CD4-positive, alpha-beta T cell (primary cell): ENCODE data around the gene XRCC4. TPM values are rescaled to one million over a fixed set of nuclear protein-coding genes. Genes with fewer than 3 reads are reported as not detected.

Source experiments
- ATAC-seq: fragments of 200-7000 bp; cut with Tn5 transposase; one replicate; pipeline ENCODE4 v1.10.0; 2022; ENCODE audit warnings: mild to moderate bottlenecking; ENCODE audit not compliant: poor library complexity
- CTCF ChIA-PET: fragments of 350-600 bp; sonication (Branson Sonifier 250); formaldehyde crosslinking; loops from one replicate; lab custom pipeline; 2021; ENCODE audit warnings: antibody characterized with exemption, inconsistent platforms; lab: Charles Lee
- POLR2A ChIA-PET: fragments of 350-600 bp; sonication (Branson Sonifier 250); formaldehyde crosslinking; loops from one replicate; lab custom pipeline; 2021; ENCODE audit warnings: antibody characterized with exemption, inconsistent platforms; lab: Charles Lee
- DNase-seq, 14 experiments: peaks; one replicate each; pipeline ENCODE4 v3.0.0-alpha.2; 2013 to 2020; ENCODE audit warnings: mixed read lengths in 2 of 14
- H3K27ac ChIP-seq, 2 donors: one replicate each; pipeline versions ENCODE4 v1.5.1 to v1.7.0; 2013; ENCODE audit warnings: low read length in 2 of 2, low read depth in 1 of 2, mild to moderate bottlenecking in 1 of 2
- H3K27me3 ChIP-seq, 2 experiments: 1 replicate in 1 of 2; 2 replicates in 1 of 2; pipeline versions ENCODE4 v1.6.1 to v1.7.0; 2013; ENCODE audit warnings: low read length in 2 of 2, control low read depth in 1 of 2, mild to moderate bottlenecking in 1 of 2, moderate library complexity in 1 of 2; ENCODE audit not compliant: insufficient read depth in 2 of 2, control insufficient read depth in 1 of 2
- H3K36me3 ChIP-seq: one replicate; pipeline ENCODE4 v1.6.1; 2013; ENCODE audit warnings: low read length, control low read depth; ENCODE audit not compliant: insufficient read depth
- H3K4me1 ChIP-seq: one replicate; pipeline ENCODE4 v1.6.1; 2013; ENCODE audit warnings: low read length, control low read depth; ENCODE audit not compliant: insufficient read depth
- H3K4me3 ChIP-seq: one replicate; pipeline ENCODE4 v1.5.1; 2013; ENCODE audit warnings: mild to moderate bottlenecking, low read length, moderate library complexity
- H3K9me3 ChIP-seq, 2 experiments: 1 replicate in 1 of 2; 2 replicates in 1 of 2; pipeline versions ENCODE4 v1.6.1 to v1.7.0; 2013; ENCODE audit warnings: low read length in 2 of 2, mild to moderate bottlenecking in 2 of 2, control low read depth in 1 of 2, moderate library complexity in 1 of 2; ENCODE audit not compliant: control insufficient read depth in 1 of 2, insufficient read depth in 1 of 2
- H3K27ac Mint-ChIP-seq: one replicate; pipeline ENCODE4 v1.8.0; 2020; ENCODE audit warnings: mixed read lengths
- H3K27me3 Mint-ChIP-seq: one replicate; pipeline ENCODE4 v1.8.0; 2021; ENCODE audit warnings: mixed read lengths
- H3K36me3 Mint-ChIP-seq: one replicate; pipeline ENCODE4 v1.8.0; 2021; ENCODE audit warnings: low read depth, mixed read lengths
- H3K4me1 Mint-ChIP-seq: one replicate; pipeline ENCODE4 v1.8.0; 2021; ENCODE audit warnings: low read depth, mixed read lengths
- H3K4me3 Mint-ChIP-seq: one replicate; pipeline ENCODE4 v1.8.0; 2020; ENCODE audit warnings: mild to moderate bottlenecking, mixed read lengths
- H3K9me3 Mint-ChIP-seq: one replicate; pipeline ENCODE4 v1.8.0; 2020; ENCODE audit warnings: mixed read lengths
- intact Hi-C, 2 experiments: fragments of 100-400 bp; cut with DNase I in 1 of 2; cut with micrococcal nuclease in 1 of 2; formaldehyde crosslinking; loops; one replicate each; pipeline versions ENCODE4 v1.15.1 to v1.9.0; 2023 to 2025; cut with DNase I, micrococcal nuclease
- total RNA-seq, 174 experiments: library from RNA in 2 of 174; stranded (reverse) in 2 of 174; gene quantifications; one replicate each; pipeline ENCODE4 v1.2.3 and lab custom pipeline; 2021 to 2026
- TF ChIP-seq, protein P1 (sequence below): fragments of 200-600 bp; IDR thresholded peaks from one replicate; pipeline ENCODE4 v1.8.0; 2022; ENCODE audit warnings: antibody characterized with exemption, mild to moderate bottlenecking

The XRCC4 gene
- total RNA-seq, 2 experiments from 2014 or later, result 1.8 TPM

DNA sequence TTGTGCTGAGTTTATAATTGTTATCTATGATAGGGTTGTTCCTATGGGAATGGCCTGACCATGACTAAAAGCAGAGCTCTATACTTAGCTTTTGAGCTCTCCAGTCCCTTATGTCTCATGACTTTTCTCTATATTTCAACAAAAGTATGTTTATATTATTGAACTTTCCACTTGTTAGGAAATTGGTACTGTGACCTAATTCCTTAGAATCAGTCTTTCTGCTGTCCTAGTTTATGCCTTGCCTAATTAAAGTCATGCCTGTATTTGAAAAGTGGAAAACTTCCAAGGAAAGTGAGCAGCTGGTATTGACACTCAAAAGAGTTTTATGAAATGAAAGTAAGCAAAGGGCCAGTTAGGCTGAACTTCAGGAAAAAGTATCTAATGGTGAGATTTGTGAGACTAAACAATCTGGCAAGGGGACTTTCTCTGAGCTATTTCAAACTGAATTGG is 68.6 kb downstream of the XRCC4 start:
- H3K27me3 Mint-ChIP-seq, result no peaks in the 10 kb centered on the region
- Histone ChIP-seq H3K4me1 (no peaks in the 10 kb centered on the region), H3K27me3 (no peaks in the 10 kb centered on the region), H3K9me3 (no peaks in the 10 kb centered on the region), H3K36me3 (no peaks in the 10 kb centered on the region), H3K27ac (no peak overlapping the region), H3K4me3 (no peak overlapping the region)
- H3K9me3 Mint-ChIP-seq, result no peaks in the 10 kb centered on the region
- ATAC-seq (no peak), DNase-seq (no peak)
- ChIA-PET POLR2A (no interaction called here), CTCF (no interaction called here)
- peaks cover 4% of the 10 kb centered on the region for H3K4me1 Mint-ChIP-seq
- H3K4me3 Mint-ChIP-seq, result no peak overlapping the region
- intact Hi-C loops, result no loop called here
- H3K36me3 Mint-ChIP-seq, result no peaks in the 10 kb centered on the region
- no peak overlapping the region for H3K27ac Mint-ChIP-seq
- TF ChIP-seq, protein P1, sequence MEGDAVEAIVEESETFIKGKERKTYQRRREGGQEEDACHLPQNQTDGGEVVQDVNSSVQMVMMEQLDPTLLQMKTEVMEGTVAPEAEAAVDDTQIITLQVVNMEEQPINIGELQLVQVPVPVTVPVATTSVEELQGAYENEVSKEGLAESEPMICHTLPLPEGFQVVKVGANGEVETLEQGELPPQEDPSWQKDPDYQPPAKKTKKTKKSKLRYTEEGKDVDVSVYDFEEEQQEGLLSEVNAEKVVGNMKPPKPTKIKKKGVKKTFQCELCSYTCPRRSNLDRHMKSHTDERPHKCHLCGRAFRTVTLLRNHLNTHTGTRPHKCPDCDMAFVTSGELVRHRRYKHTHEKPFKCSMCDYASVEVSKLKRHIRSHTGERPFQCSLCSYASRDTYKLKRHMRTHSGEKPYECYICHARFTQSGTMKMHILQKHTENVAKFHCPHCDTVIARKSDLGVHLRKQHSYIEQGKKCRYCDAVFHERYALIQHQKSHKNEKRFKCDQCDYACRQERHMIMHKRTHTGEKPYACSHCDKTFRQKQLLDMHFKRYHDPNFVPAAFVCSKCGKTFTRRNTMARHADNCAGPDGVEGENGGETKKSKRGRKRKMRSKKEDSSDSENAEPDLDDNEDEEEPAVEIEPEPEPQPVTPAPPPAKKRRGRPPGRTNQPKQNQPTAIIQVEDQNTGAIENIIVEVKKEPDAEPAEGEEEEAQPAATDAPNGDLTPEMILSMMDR, result no peak

DNA sequence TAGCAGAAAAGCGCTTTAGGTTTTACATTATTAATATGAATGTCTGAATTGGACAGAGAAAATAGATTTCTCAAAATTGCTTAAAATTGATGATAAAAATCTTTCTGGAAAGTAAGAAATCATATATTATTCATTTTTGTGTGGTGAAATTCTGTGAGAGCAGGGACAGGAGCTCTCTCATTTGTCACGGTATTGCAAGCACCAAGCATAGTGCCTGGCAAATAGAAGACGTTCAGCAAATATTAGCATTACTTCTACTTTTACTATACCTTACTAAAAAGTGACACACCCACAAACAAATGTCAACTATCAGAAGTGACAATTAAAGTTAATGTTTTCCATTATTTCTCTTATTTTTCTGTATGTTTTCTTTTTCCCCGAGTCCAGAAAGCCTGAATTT is 69.1 kb downstream of the XRCC4 start:
- Histone ChIP-seq H3K4me1 (no peaks in the 10 kb centered on the region), H3K27ac (no peak overlapping the region), H3K9me3 (no peaks in the 10 kb centered on the region), H3K27me3 (no peaks in the 10 kb centered on the region), H3K36me3 (no peaks in the 10 kb centered on the region), H3K4me3 (no peak overlapping the region)
- no peak for DNase-seq
- ChIA-PET CTCF (no interaction called here), POLR2A (no interaction called here)
- H3K9me3 Mint-ChIP-seq, result no peaks in the 10 kb centered on the region
- TF ChIP-seq, protein P1, result no peak
- no peaks in the 10 kb centered on the region for H3K27me3 Mint-ChIP-seq
- no peak overlapping the region for H3K27ac Mint-ChIP-seq
- intact Hi-C loops, result no loop called here
- H3K4me3 Mint-ChIP-seq, result no peak overlapping the region
- H3K4me1 Mint-ChIP-seq, result peaks cover 4% of the 10 kb centered on the region
- ATAC-seq, result no peak
- H3K36me3 Mint-ChIP-seq, result no peaks in the 10 kb centered on the region

DNA sequence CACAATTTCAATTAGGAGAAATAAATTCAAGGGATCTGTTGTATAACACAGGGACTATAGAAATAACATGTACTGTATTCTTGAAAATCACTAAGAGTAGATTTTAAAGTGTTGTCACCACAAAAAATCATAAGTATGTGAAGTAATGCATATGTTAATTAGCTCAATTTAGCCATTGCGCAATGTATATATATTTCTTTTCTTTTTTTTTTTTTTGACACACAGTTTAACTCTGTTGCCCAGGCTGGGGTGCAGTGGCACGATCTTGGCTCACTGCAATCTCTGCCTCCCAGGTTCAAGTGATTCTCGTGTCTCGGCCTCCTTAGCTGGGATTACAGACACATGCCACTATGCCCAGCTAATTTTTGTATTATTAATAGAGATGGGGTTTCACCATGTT is 70.2 kb downstream of the XRCC4 start:
- Mint-ChIP-seq H3K27ac (no peak overlapping the region), H3K9me3 (no peaks in the 10 kb centered on the region), H3K4me1 (no peaks in the 10 kb centered on the region), H3K36me3 (no peaks in the 10 kb centered on the region), H3K4me3 (no peak overlapping the region), H3K27me3 (no peaks in the 10 kb centered on the region)
- ChIA-PET CTCF (no interaction called here), POLR2A (no interaction called here)
- DNase-seq, result no peak
- Histone ChIP-seq H3K27me3 (no peaks in the 10 kb centered on the region), H3K36me3 (no peaks in the 10 kb centered on the region), H3K9me3 (no peaks in the 10 kb centered on the region), H3K27ac (no peak overlapping the region), H3K4me3 (no peak overlapping the region), H3K4me1 (no peaks in the 10 kb centered on the region)
- TF ChIP-seq, protein P1, result no peak
- ATAC-seq, result no peak
- intact Hi-C loops, result no loop called here
